ENCODE data around the gene TBX18.

Gene TBX18

GRCh38 chr6:84674395-84674794, 90.0 kb downstream of the TBX18 start:
- TF ChIP-seq CTCF (IDR thresholded peaks at IDR 0.05; ENCODE audit: extremely low read depth, insufficient read depth, missing control alignments): no peak
- no peak for DNase-seq (ENCODE audit: low spot score)
- in situ Hi-C loops (cut with MboI; ENCODE audit: low pct_unique_long_range_greater_than_20kb, low sequenced_read_pairs, unreplicated experiment): no loop called here

- no peak for DNase-seq (ENCODE audit: low spot score)
- in situ Hi-C loops (cut with MboI; ENCODE audit: low pct_unique_long_range_greater_than_20kb, low sequenced_read_pairs, unreplicated experiment): no loop called here
- no peak for TF ChIP-seq CTCF (IDR thresholded peaks at IDR 0.05; ENCODE audit: extremely low read depth, insufficient read depth, missing control alignments)
Observed at GRCh38 chr6:84671183-84671582, 93.2 kb downstream of the TBX18 start.

GRCh38 chr6:84669945-84670344, 94.5 kb downstream of the TBX18 start:
- no peak for DNase-seq (ENCODE audit: low spot score)
- no peak for TF ChIP-seq CTCF (IDR thresholded peaks at IDR 0.05; ENCODE audit: extremely low read depth, insufficient read depth, missing control alignments)

GRCh38 chr6:84667252-84668213, 96.9 kb downstream of the TBX18 start:
- DNase-seq (ENCODE audit: low spot score): no peak
- TF ChIP-seq CTCF (IDR thresholded peaks at IDR 0.05; ENCODE audit: extremely low read depth, insufficient read depth, missing control alignments): no peak
- in situ Hi-C loops (cut with MboI; ENCODE audit: low pct_unique_long_range_greater_than_20kb, low sequenced_read_pairs, unreplicated experiment): no loop called here

More at GRCh38 chr6:84669945-84670344, 94.5 kb downstream of the TBX18 start:
- in situ Hi-C loops (cut with MboI; ENCODE audit: low pct_unique_long_range_greater_than_20kb, low sequenced_read_pairs, unreplicated experiment): no loop called here

- DNase-seq (ENCODE audit: low spot score): no peak
Observed at GRCh38 chr6:84665401-84665800, 99.0 kb downstream of the TBX18 start.

DNA sequence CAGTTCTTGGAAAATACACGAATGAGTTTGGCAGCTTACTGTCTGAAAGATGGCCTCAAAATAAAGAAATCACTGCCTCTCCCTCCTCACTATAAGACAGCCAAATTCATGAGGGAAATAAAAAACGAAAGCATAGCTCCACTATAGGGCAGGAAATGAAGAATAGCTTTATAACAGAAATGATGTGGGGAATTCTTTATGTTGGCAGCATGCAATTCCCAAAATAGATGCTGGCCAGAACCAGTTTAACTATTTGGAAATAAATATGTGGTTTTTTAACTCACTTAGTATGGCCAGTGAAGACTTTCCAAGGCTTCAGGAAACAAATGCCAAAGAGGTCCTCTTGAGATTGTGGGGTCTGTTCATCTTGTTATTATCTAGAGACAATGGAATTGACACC, 100.5 kb downstream of the TBX18 start:
- TF ChIP-seq CTCF (IDR thresholded peaks at IDR 0.05; ENCODE audit: extremely low read depth, insufficient read depth, missing control alignments): no peak
- in situ Hi-C loops (cut with MboI; ENCODE audit: low pct_unique_long_range_greater_than_20kb, low sequenced_read_pairs, unreplicated experiment): no loop called here
- DNase-seq (ENCODE audit: low spot score): no peak

More at GRCh38 chr6:84665401-84665800, 99.0 kb downstream of the TBX18 start:
- in situ Hi-C loops (cut with MboI; ENCODE audit: low pct_unique_long_range_greater_than_20kb, low sequenced_read_pairs, unreplicated experiment): no loop called here
- no peak for TF ChIP-seq CTCF (IDR thresholded peaks at IDR 0.05; ENCODE audit: extremely low read depth, insufficient read depth, missing control alignments)
